GM12878 (cell line): ENCODE data around the gene KRTAP9-8. TPM values are rescaled to one million over a fixed set of nuclear protein-coding genes. Genes with fewer than 3 reads are reported as not detected.
"Not testable (repeated sequence)": the region's sequence is repeated elsewhere in the genome, so short reads cannot be mapped to it uniquely, and the experiment has no call there.

ENCODE experiments used
- ATAC-seq: fragments of 200-7000 bp; cut with Tn5 transposase; 3 replicates; pipeline ENCODE4 v1.9.1; 2020; ENCODE audit warnings: mild to moderate bottlenecking, moderate library complexity
- BruUV-seq: library from RNA; stranded (reverse); fragments of 400-500 nt; replicated peaks from 2 replicates; lab custom pipeline; 2021; lab: Mats Ljungman, UMichigan
- CTCF ChIA-PET: fragments of 300-600 bp; sonication (Branson Sonifier 250); formaldehyde crosslinking; extraction: SDS; loops from one replicate; lab custom pipeline; 2021; ENCODE audit warnings: inconsistent platforms; lab: Yijun Ruan, JAX
- POLR2A ChIA-PET: fragments of 350-600 bp; formaldehyde crosslinking; extraction: SDS; loops from one replicate; lab custom pipeline; 2021; ENCODE audit warnings: inconsistent platforms; lab: Charles Lee
- RAD21 ChIA-PET: fragments of 300-600 bp; sonication (Branson Sonifier 250); formaldehyde crosslinking; loops from one replicate; lab custom pipeline; 2023; ENCODE audit warnings: antibody characterized with exemption; ENCODE audit not compliant: unreplicated experiment; lab: Charles Lee
- SMC1A ChIA-PET: fragments of 300-600 bp; sonication (Branson Sonifier 250); formaldehyde crosslinking; loops from one replicate; lab custom pipeline; 2023; ENCODE audit not compliant: unreplicated experiment, uncharacterized antibody; lab: Charles Lee
- DNase-seq: peaks from one replicate; pipeline ENCODE4 v3.0.0-alpha.2; 2011; ENCODE audit warnings: low read depth, low spot score
- FAIRE-seq: peaks from 3 replicates; lab custom pipeline; 2011; peaks lifted over from hg19 to GRCh38; lab: Jason Lieb, UNC
- H2AFZ ChIP-seq: 2 replicates; pipeline ENCODE4 v1.6.0; 2011; ENCODE audit warnings: low read depth, low read length, control low read depth; ENCODE audit not compliant: control insufficient read depth
- H3K27ac ChIP-seq: 2 replicates; pipeline ENCODE4 v1.5.1; 2011; ENCODE audit warnings: control low read depth; ENCODE audit not compliant: control insufficient read depth, insufficient read depth
- H3K27me3 ChIP-seq, 2 experiments: replicated peaks in 1 of 2; 2 replicates each; pipeline versions ENCODE4 v1.6.0 to v1.6.1; 2011; ENCODE audit warnings: low read length in 1 of 2; ENCODE audit not compliant: control insufficient read depth in 2 of 2, insufficient read depth in 2 of 2
- H3K36me3 ChIP-seq, 2 experiments: 2 replicates each; pipeline ENCODE4 v1.5.1; 2011; ENCODE audit warnings: low read length in 1 of 2; ENCODE audit not compliant: control insufficient read depth in 2 of 2, insufficient read depth in 2 of 2
- H3K4me1 ChIP-seq: 2 replicates; pipeline ENCODE4 v1.6.1; 2011; ENCODE audit warnings: mild to moderate bottlenecking, low read length, moderate library complexity, mixed read lengths; ENCODE audit not compliant: control insufficient read depth, insufficient read depth
- H3K4me2 ChIP-seq: 2 replicates; pipeline ENCODE4 v1.6.0; 2011; ENCODE audit warnings: control low read depth; ENCODE audit not compliant: control insufficient read depth, insufficient read depth
- H3K4me3 ChIP-seq: fragments of 200-600 bp; sonication (generic); 2 replicates; pipeline ENCODE4 v1.5.1; 2016
- H3K79me2 ChIP-seq: 2 replicates; pipeline ENCODE4 v1.6.0; 2011; ENCODE audit warnings: low read length; ENCODE audit not compliant: control insufficient read depth, insufficient read depth
- H3K9ac ChIP-seq: 2 replicates; pipeline ENCODE4 v1.8.0; 2011; ENCODE audit warnings: low read length, control low read depth, mixed read lengths; ENCODE audit not compliant: control insufficient read depth, insufficient read depth
- H3K9me3 ChIP-seq: replicated peaks from 3 replicates; pipeline ENCODE4 v1.5.1; 2011; ENCODE audit warnings: mild to moderate bottlenecking, low read length; ENCODE audit not compliant: control insufficient read depth, insufficient read depth
- H4K20me1 ChIP-seq: 2 replicates; pipeline ENCODE4 v1.6.0; 2011; ENCODE audit not compliant: control insufficient read depth, insufficient read depth
- BCL11A ChIP-seq: IDR thresholded peaks from 2 replicates; pipeline ENCODE4 v1.6.1; 2011; ENCODE audit warnings: low read depth, low read length
- GABPA ChIP-seq: IDR thresholded peaks from 2 replicates; pipeline ENCODE4 v1.6.1; 2014; ENCODE audit warnings: antibody characterized with exemption, low read depth, mild to moderate bottlenecking, inconsistent platforms
- NFYB ChIP-seq: IDR thresholded peaks from 2 replicates; pipeline ENCODE4 v1.6.1; 2011; ENCODE audit warnings: low read depth, mild to moderate bottlenecking, low read length, improper control_type of control experiment, moderate library complexity; ENCODE audit not compliant: insufficient read depth
- NR2C1 ChIP-seq: fragments of 450-650 bp; IDR thresholded peaks from 2 replicates; pipeline ENCODE4 v1.6.1; 2017; ENCODE audit warnings: antibody characterized with exemption, mild to moderate bottlenecking, moderate library complexity
- PML ChIP-seq: IDR thresholded peaks from 2 replicates; pipeline ENCODE4 v1.6.1; 2012; ENCODE audit warnings: low read length, inconsistent platforms
- SMC3 ChIP-seq: IDR thresholded peaks from 2 replicates; pipeline ENCODE4 v1.6.1; 2011; ENCODE audit warnings: low read length, improper control_type of control experiment, borderline replicate concordance
- STAT1 ChIP-seq: fragments of 450-650 bp; conservative IDR thresholded peaks from 2 replicates; pipeline ENCODE4 v1.6.1; 2014; ENCODE audit warnings: antibody characterized with exemption, mild to moderate bottlenecking
- WGBS: methylation state at CpG from one replicate; pipeline ENCODE4 v1.1.6; 2016; ENCODE audit warnings: low lambda C conversion rate; ENCODE audit not compliant: insufficient replicate concordance, insufficient coverage; ENCODE audit errors: missing lambda C conversion rate; 5-methylcytosine and 5-hydroxymethylcytosine counted together
- in situ Hi-C: fragments of 300-500 bp; cut with MboI; formaldehyde crosslinking; loops from 9 replicates; pipeline ENCODE4 v1.14.3; 2018; ENCODE audit warnings: mixed read lengths
- intact Hi-C: fragments of 100-400 bp; cut with micrococcal nuclease; formaldehyde crosslinking; loops from one replicate; pipeline ENCODE4 v1.14.2; 2022; ENCODE audit not compliant: unreplicated experiment
- polyA plus RNA-seq, 11 experiments: library from polyadenylated mRNA; depleted of rRNA in 4 of 11; unstranded in 6 of 11; stranded (reverse) in 5 of 11; fragments of >200 nt; fragmentation: Nextera tagmentation in 4 of 11; fragmentation: Illumina TruSeq in 1 of 11; extraction: Ambion mirVana in 4 of 11; extraction: Trizol in 1 of 11; gene quantifications; 1 replicate in 1 of 11; 2 replicates in 10 of 11; pipeline versions ENCODE4 v1.2.1 to v1.2.3, GENCODE V29; 2011 to 2016; ENCODE audit warnings: inconsistent platforms in 2 of 11, missing spikeins in 2 of 11, low read depth in 1 of 11
- total RNA-seq, 4 experiments: library from RNA; depleted of rRNA in 3 of 4; stranded (reverse); fragments of >200 nt in 3 of 4; fragmentation: Illumina TruSeq in 1 of 4; extraction: Trizol in 1 of 4; gene quantifications; 2 replicates each; pipeline versions ENCODE4 v1.2.1 to v1.2.3, GENCODE V29; 2013 to 2021
- TF ChIP-seq, protein P1 (sequence below): fragments of 450-650 bp; IDR thresholded peaks from 2 replicates; pipeline ENCODE4 v1.6.1; 2016; ENCODE audit warnings: mild to moderate bottlenecking

KRTAP9-8 gene
- total and polyA plus RNA-seq, 10 of the 15 experiments (the other 5 are each of a cell fraction or from before 2014, with no cell fraction given): not detected

DNA sequence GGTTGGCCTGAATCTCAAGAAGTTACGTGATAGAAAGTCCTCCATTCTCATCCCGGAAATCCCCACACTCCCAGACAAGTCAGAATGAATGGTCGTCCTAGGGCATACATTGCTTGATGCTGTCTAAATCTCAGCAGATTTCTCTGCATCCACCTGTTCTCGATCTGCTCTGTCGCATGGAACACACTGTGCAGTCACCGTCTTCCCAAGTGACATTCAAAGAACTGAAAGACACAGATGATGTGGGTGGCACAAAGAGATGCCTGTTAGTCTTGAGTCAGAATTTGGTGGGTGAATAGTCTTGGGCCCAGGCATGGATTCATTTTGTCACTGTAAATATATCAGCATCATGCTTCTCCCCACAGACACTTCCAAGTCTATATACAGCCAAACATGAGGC lies 6.1 kb upstream of the KRTAP9-8 start:
- Histone ChIP-seq H3K4me2 (no peak overlapping the region), H4K20me1 (no peaks in the 10 kb centered on the region), H2AFZ (no peak overlapping the region), H3K9ac (no peak overlapping the region), H3K36me3 (no peaks in the 10 kb centered on the region), H3K79me2 (no peaks in the 10 kb centered on the region), H3K27me3 (peaks cover 0 to 3% of the 10 kb centered on the region in 2 experiments; a peak in 1 of 4 replicates), H3K4me3 (no peak overlapping the region), H3K27ac (no peak overlapping the region), H3K4me1 (no peaks in the 10 kb centered on the region), H3K9me3 (no peaks in the 10 kb centered on the region)
- no peak for DNase-seq
- TF ChIP-seq PML (no peak), BCL11A (no peak), NFYB (no peak), NR2C1 (no peak), SMC3 (no peak), GABPA (no peak), STAT1 (no peak)
- TF ChIP-seq, protein P1, sequence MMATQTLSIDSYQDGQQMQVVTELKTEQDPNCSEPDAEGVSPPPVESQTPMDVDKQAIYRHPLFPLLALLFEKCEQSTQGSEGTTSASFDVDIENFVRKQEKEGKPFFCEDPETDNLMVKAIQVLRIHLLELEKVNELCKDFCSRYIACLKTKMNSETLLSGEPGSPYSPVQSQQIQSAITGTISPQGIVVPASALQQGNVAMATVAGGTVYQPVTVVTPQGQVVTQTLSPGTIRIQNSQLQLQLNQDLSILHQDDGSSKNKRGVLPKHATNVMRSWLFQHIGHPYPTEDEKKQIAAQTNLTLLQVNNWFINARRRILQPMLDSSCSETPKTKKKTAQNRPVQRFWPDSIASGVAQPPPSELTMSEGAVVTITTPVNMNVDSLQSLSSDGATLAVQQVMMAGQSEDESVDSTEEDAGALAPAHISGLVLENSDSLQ: no peak
- intact Hi-C loops (no loop called here), in situ Hi-C loops (no loop called here)
- ChIA-PET CTCF (no interaction called here), POLR2A (no interaction called here), RAD21 (no interaction called here), SMC1A (no interaction called here)
- FAIRE-seq: no peak
- no TSS peak for BruUV-seq
- ATAC-seq: no peak
- WGBS: 46% methylated on average over 6 of the region's 6 CpGs

DNA sequence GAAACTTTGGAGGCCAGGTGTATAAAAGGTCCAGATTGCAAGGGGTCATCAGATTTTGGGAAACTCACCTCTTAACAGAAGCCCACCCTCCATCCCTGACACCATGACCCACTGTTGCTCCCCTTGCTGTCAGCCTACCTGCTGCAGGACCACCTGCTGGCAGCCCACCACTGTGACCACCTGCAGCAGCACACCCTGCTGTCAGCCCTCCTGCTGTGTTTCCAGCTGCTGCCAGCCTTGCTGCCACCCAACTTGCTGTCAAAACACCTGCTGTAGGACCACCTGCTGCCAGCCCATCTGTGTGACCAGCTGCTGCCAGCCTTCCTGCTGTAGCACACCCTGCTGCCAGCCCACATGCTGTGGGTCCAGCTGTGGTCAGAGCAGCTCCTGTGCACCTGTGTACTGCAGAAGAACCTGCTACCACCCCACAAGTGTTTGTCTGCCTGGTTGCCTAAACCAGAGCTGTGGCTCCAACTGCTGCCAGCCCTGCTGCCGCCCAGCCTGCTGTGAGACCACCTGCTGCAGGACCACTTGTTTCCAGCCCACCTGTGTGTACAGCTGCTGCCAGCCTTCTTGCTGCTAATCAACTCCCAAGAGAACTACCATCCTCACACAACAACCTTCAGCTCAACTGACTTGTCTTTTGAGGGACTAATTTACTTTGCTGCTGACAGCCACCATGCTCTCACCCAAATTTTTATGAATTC lies 5.2 kb upstream of the KRTAP9-8 start, which contains the start of gene KRTAP9-3:
TSS of gene KRTAP9-3 (plus strand) at position 51 of the 707 bp plus-strand sequence. CDS start at position 104, 53 bp downstream.
- H2AFZ ChIP-seq, ATAC-seq, CTCF ChIA-PET, H3K36me3 ChIP-seq, H3K9ac ChIP-seq, H3K4me2 ChIP-seq, H3K4me3 ChIP-seq, intact Hi-C loops, POLR2A ChIA-PET, H3K9me3 ChIP-seq, H3K27me3 ChIP-seq, in situ Hi-C loops, FAIRE-seq, H4K20me1 ChIP-seq, H3K79me2 ChIP-seq, BruUV-seq, H3K27ac ChIP-seq, H3K4me1 ChIP-seq, DNase-seq, SMC1A ChIA-PET, RAD21 ChIA-PET: not testable (repeated sequence)
- WGBS: 0% methylated on average over 1 of the region's 1 CpG

DNA sequence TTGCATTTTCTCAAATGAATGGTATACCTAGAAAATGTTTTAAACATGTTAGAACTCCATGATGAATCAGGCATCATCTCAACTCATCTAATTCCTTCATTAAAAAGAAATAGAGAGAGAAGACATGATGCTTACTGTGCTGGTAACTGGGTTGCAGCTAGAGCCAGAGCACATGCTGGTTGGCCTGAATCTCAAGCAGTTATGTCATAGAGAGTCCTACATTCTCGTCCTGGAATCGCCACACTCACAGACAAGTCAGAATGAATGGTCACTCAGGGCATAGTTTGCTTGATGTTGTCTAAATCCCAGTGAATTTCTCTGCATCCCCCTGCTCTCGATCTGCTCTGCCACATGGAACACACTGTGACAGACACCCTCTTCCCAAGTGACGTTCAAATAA lies 683 bp upstream of the KRTAP9-8 start:
- RAD21 ChIA-PET, BruUV-seq, intact Hi-C loops, FAIRE-seq, H3K79me2 ChIP-seq, H3K4me2 ChIP-seq, H2AFZ ChIP-seq, DNase-seq, in situ Hi-C loops, ATAC-seq, H3K27me3 ChIP-seq, H3K27ac ChIP-seq, H3K36me3 ChIP-seq, SMC1A ChIA-PET, H4K20me1 ChIP-seq, CTCF ChIA-PET, H3K9me3 ChIP-seq, H3K9ac ChIP-seq, POLR2A ChIA-PET, H3K4me3 ChIP-seq, H3K4me1 ChIP-seq: not testable (repeated sequence)
- WGBS: 0% methylated on average over 4 of the region's 4 CpGs
